PC-3 (cell line): ENCODE measurements around the gene WHRN.

Experiments
- EZH2 ChIP-seq: fragments of 300-600 bp; sonication (generic); IDR thresholded peaks from one replicate; pipeline ENCODE4 v1.6.1; 2017; ENCODE audit warnings: antibody characterized with exemption, mild to moderate bottlenecking, low read length; ENCODE audit not compliant: unreplicated experiment
- EZH2phosphoT487 ChIP-seq: fragments of 300-600 bp; sonication (generic); IDR thresholded peaks from 2 replicates; pipeline ENCODE4 v1.6.1; 2018; ENCODE audit warnings: mild to moderate bottlenecking, antibody characterized with exemption, low read length, borderline replicate concordance
- TF ChIP-seq, protein P1 (sequence below): fragments of 300-600 bp; sonication (generic); conservative IDR thresholded peaks from 2 replicates; pipeline ENCODE4 v1.5.1; 2017; ENCODE audit warnings: antibody characterized with exemption, low read depth, mild to moderate bottlenecking, low read length

GRCh38 chr9:114357911-114358328 is 147.4 kb downstream of the WHRN start:
- TF ChIP-seq, protein P1, sequence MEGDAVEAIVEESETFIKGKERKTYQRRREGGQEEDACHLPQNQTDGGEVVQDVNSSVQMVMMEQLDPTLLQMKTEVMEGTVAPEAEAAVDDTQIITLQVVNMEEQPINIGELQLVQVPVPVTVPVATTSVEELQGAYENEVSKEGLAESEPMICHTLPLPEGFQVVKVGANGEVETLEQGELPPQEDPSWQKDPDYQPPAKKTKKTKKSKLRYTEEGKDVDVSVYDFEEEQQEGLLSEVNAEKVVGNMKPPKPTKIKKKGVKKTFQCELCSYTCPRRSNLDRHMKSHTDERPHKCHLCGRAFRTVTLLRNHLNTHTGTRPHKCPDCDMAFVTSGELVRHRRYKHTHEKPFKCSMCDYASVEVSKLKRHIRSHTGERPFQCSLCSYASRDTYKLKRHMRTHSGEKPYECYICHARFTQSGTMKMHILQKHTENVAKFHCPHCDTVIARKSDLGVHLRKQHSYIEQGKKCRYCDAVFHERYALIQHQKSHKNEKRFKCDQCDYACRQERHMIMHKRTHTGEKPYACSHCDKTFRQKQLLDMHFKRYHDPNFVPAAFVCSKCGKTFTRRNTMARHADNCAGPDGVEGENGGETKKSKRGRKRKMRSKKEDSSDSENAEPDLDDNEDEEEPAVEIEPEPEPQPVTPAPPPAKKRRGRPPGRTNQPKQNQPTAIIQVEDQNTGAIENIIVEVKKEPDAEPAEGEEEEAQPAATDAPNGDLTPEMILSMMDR, result no peak
- TF ChIP-seq EZH2 (no peak), EZH2phosphoT487 (no peak)
